ENCODE data around the gene P2RY2.
"Not testable (repeated sequence)": the region's sequence is repeated elsewhere in the genome, so short reads cannot be mapped to it uniquely, and the experiment has no call there.

P2RY2 gene

GRCh38 chr11:73187854-73188253 lies 30.2 kb upstream of the P2RY2 start:
- no peak for DNase-seq (ENCODE audit: low spot score)

GRCh38 chr11:73188301-73188700 lies 29.8 kb upstream of the P2RY2 start:
- no peak for DNase-seq (ENCODE audit: low spot score)

- no peak for DNase-seq (ENCODE audit: low spot score)
These were observed 28.8 kb upstream of the P2RY2 start for GRCh38 chr11:73189315-73189714.

GRCh38 chr11:73189723-73190556 lies 28.1 kb upstream of the P2RY2 start:
- no peak for DNase-seq (ENCODE audit: low spot score)

GRCh38 chr11:73190557-73190885 lies 27.6 kb upstream of the P2RY2 start:
- DNase-seq (ENCODE audit: low spot score) = no peak

- no peak for DNase-seq (ENCODE audit: low spot score)
These were observed 26.9 kb upstream of the P2RY2 start for GRCh38 chr11:73191151-73191550.

- DNase-seq (ENCODE audit: low spot score) = no peak
These were observed 25.8 kb upstream of the P2RY2 start for GRCh38 chr11:73192272-73192671.

GRCh38 chr11:73193251-73194033 lies 24.6 kb upstream of the P2RY2 start:
- DNase-seq (ENCODE audit: low spot score) = no peak

GRCh38 chr11:73194034-73194507 lies 24.0 kb upstream of the P2RY2 start:
- no peak for DNase-seq (ENCODE audit: low spot score)

GRCh38 chr11:73194593-73194992 lies 23.5 kb upstream of the P2RY2 start:
- DNase-seq (ENCODE audit: low spot score) = no peak

- DNase-seq (ENCODE audit: low spot score) = no peak
These were observed 22.7 kb upstream of the P2RY2 start for GRCh38 chr11:73195191-73196007.

GRCh38 chr11:73196576-73196975 lies 21.5 kb upstream of the P2RY2 start:
- no peak for DNase-seq (ENCODE audit: low spot score)

- DNase-seq (ENCODE audit: low spot score) = no peak
These were observed 20.7 kb upstream of the P2RY2 start for GRCh38 chr11:73197348-73197747.

- DNase-seq (ENCODE audit: low spot score) = not testable (repeated sequence)
These were observed 20.3 kb upstream of the P2RY2 start for GRCh38 chr11:73197787-73198186.

- no peak for DNase-seq (ENCODE audit: low spot score)
These were observed 19.4 kb upstream of the P2RY2 start for GRCh38 chr11:73198677-73199076.

GRCh38 chr11:73199446-73199845 lies 18.6 kb upstream of the P2RY2 start:
- no peak for DNase-seq (ENCODE audit: low spot score)

GRCh38 chr11:73200256-73200655 lies 17.8 kb upstream of the P2RY2 start:
- DNase-seq (ENCODE audit: low spot score) = no peak

GRCh38 chr11:73201249-73201648 lies 16.8 kb upstream of the P2RY2 start:
- DNase-seq (ENCODE audit: low spot score) = no peak

- no peak for DNase-seq (ENCODE audit: low spot score)
These were observed 15.9 kb upstream of the P2RY2 start for GRCh38 chr11:73201888-73202780.

GRCh38 chr11:73203322-73203721 lies 14.8 kb upstream of the P2RY2 start:
- no peak for DNase-seq (ENCODE audit: low spot score)

- no peak for DNase-seq (ENCODE audit: low spot score)
These were observed 14.3 kb upstream of the P2RY2 start for GRCh38 chr11:73203790-73204189.
